NT2/D1 (cell line): ENCODE results near the gene SEMA4B.

Experiments
- YY1 ChIP-seq: IDR thresholded peaks from 2 replicates; pipeline ENCODE4 v1.6.1; 2011; ENCODE audit not compliant: insufficient read length, insufficient read depth
- ZNF274 ChIP-seq: IDR thresholded peaks from 2 replicates; pipeline ENCODE4 v1.6.1; 2011; ENCODE audit warnings: mild to moderate bottlenecking, low read depth, low read length

DNA sequence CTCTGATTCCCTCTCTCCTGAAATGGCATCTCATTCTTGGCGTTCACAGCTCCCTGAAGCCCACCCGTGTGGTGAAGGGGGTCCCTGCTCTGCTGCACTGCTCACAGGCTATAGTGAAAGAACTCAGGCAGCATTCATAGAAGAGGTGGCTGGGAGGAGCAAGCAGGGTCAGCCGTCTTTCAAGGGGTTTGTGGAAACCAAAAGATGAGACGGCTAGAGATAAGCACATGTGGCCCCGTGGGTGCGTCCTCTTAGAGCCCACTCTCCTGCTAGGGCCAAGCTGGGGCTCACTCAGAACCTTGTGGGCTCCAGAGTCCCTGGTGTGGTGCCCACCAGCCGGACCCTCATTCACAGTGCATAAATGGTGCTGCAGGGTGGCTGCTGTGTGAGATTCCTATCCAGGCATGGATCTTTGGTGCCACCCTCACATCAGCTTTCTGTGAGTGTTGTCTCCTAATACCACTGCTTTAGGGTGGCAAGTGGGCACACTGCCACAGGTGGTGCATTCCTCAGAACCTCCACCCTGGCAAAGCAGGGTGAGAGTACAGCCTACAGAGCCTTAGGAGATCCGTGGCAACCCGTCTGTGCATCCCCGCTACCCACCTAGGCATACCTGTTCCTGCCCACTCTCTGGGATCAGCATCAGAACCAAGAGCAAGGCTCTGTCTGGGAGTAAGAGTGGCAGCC is 11.2 kb upstream of the SEMA4B start:
- TF ChIP-seq ZNF274 (no peak), YY1 (no peak)
